Loucy (cell line): ENCODE results near the gene EPHB6.

Experiments used
- CTCF ChIP-seq: fragments of 200-600 bp; sonication (generic); conservative IDR thresholded peaks from 2 replicates; pipeline ENCODE4 v1.5.1; 2014; ENCODE audit warnings: mild to moderate bottlenecking, antibody characterized with exemption, low read length
- EZH2phosphoT487 ChIP-seq: fragments of 200-600 bp; IDR thresholded peaks from 2 replicates; pipeline ENCODE4 v1.6.1; 2018; ENCODE audit warnings: antibody characterized with exemption, mild to moderate bottlenecking, moderate library complexity, borderline replicate concordance

DNA sequence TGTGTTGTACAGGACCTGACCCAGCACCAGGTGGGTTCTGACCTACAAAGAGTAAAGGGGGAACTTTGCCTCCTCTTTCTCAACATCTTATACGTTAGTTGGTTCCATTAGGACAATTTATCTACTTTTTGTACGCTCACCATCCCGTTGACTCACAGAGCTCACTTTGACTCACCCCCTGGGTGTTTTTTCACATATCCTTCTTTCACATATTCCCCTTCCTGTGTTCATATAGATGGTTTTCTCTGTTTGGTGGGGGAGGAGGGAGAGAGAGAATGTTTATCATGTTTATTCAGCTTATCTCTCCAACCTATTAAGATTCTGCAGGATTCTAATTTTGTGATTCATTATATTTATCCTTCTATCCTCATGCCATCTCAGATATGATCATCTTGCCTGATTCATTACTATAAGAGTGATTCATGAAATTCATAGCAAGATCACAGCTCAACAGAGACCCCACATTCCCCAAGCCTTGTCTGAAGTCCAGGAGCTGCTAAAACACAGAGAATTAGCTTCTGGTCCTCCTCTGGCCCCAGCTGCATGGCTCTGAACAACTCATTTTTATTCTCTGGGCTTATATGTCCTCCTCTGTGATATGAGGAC, 46.9 kb upstream of the EPHB6 start:
- TF ChIP-seq CTCF (no peak), EZH2phosphoT487 (no peak)
